ENCODE data around the gene FAM50B.

The FAM50B gene

GRCh38 chr6:3894590-3895311 lies 45.6 kb downstream of the FAM50B start:
- no peak for DNase-seq (ENCODE audit: low spot score)
- POLR2A ChIA-PET (ENCODE audit: low non-redundant PET) = interaction anchor here (0.6 kb wide), 1 partner anchor 104 kb away, joined by 3 read pairs; no protein-coding TSS in a partner anchor
- TF ChIP-seq CTCF (conservative IDR thresholded peaks at IDR 0.05; ENCODE audit: low read depth) = no peak
- CTCF ChIA-PET = interaction anchor here (0.6 to 1.2 kb wide), 2 partner anchors 8 to 603 kb away, joined by 3 to 6 read pairs; no protein-coding TSS in a partner anchor
- H3K27ac ChIP-seq = no peak overlapping the region

- CTCF ChIA-PET = interaction anchor here (0.7 to 1.2 kb wide), 2 partner anchors 8 to 95 kb away, joined by 3 to 6 read pairs; no protein-coding TSS in a partner anchor
- POLR2A ChIA-PET (ENCODE audit: low non-redundant PET) = no interaction called here
- no peak for DNase-seq (ENCODE audit: low spot score)
- no peak overlapping the region for H3K27ac ChIP-seq
- TF ChIP-seq CTCF (conservative IDR thresholded peaks at IDR 0.05; ENCODE audit: low read depth) = no peak
These were observed 46.1 kb downstream of the FAM50B start for GRCh38 chr6:3895312-3895653.

GRCh38 chr6:3895805-3896204 lies 46.6 kb downstream of the FAM50B start:
- H3K27ac ChIP-seq = no peak overlapping the region
- CTCF ChIA-PET = interaction anchor here (0.7 to 1.2 kb wide), 2 partner anchors 9 to 94 kb away, joined by 3 to 6 read pairs; no protein-coding TSS in a partner anchor
- POLR2A ChIA-PET (ENCODE audit: low non-redundant PET) = no interaction called here
- no peak for TF ChIP-seq CTCF (conservative IDR thresholded peaks at IDR 0.05; ENCODE audit: low read depth)
- DNase-seq (ENCODE audit: low spot score) = no peak

- no peak for TF ChIP-seq CTCF (conservative IDR thresholded peaks at IDR 0.05; ENCODE audit: low read depth)
- DNase-seq (ENCODE audit: low spot score) = no peak
- H3K27ac ChIP-seq = no peak overlapping the region
- ChIA-PET POLR2A (ENCODE audit: low non-redundant PET) (no interaction called here), CTCF (no interaction called here)
These were observed 49.3 kb downstream of the FAM50B start for GRCh38 chr6:3898265-3898994.

- no peak for DNase-seq (ENCODE audit: low spot score)
- no peak overlapping the region for H3K27ac ChIP-seq
- ChIA-PET POLR2A (ENCODE audit: low non-redundant PET) (no interaction called here), CTCF (no interaction called here)
- TF ChIP-seq CTCF (conservative IDR thresholded peaks at IDR 0.05; ENCODE audit: low read depth) = no peak
These were observed 49.9 kb downstream of the FAM50B start for GRCh38 chr6:3899061-3899460.

- TF ChIP-seq CTCF (conservative IDR thresholded peaks at IDR 0.05; ENCODE audit: low read depth) = no peak
- DNase-seq (ENCODE audit: low spot score) = no peak
- peak overlapping the region; percentile 34; the same call in 1 of the 2 replicates for H3K27ac ChIP-seq
- ChIA-PET CTCF (interaction anchor here (0.8 kb wide), 1 partner anchor 13 kb away, joined by 3 read pairs; no protein-coding TSS in a partner anchor), POLR2A (ENCODE audit: low non-redundant PET) (no interaction called here)
These were observed 50.8 kb downstream of the FAM50B start for GRCh38 chr6:3899970-3900439.
